Stimulated activated CD8-positive, alpha-beta memory T cell treated with anti-CD3 and anti-CD28 coated beads, Interleukin-7, amount 100 ng/mL, for 48 hours (primary cell): ENCODE results near the gene DERA.
"Not testable (repeated sequence)": the region's sequence is repeated elsewhere in the genome, so short reads cannot be mapped to it uniquely, and the experiment has no call there.

ENCODE experiments used
- DNase-seq, 2 donors: peaks; one replicate each; pipeline ENCODE4 v3.0.0-alpha.2; 2020; ENCODE audit warnings: low read depth in 1 of 2; ENCODE audit errors: extremely low read depth in 1 of 2

The DERA gene

GRCh38 chr12:15956413-15957185 lies 45.5 kb downstream of the DERA start:
- DNase-seq: no peak

GRCh38 chr12:15962760-15963159 lies 51.6 kb downstream of the DERA start:
- DNase-seq: no peak

- no peak for DNase-seq
Observed at GRCh38 chr12:15963271-15963670, 52.1 kb downstream of the DERA start.

GRCh38 chr12:15966426-15966825 lies 55.3 kb downstream of the DERA start:
- no peak for DNase-seq

- DNase-seq: not testable (repeated sequence)
Observed at GRCh38 chr12:15967053-15967452, 55.9 kb downstream of the DERA start.

GRCh38 chr12:15971211-15971610 lies 60.1 kb downstream of the DERA start:
- DNase-seq: no peak

GRCh38 chr12:15972894-15973293 lies 61.8 kb downstream of the DERA start:
- no peak for DNase-seq

- no peak for DNase-seq
Observed at GRCh38 chr12:15977999-15978951, 67.1 kb downstream of the DERA start.

GRCh38 chr12:15979096-15980092 lies 68.3 kb downstream of the DERA start:
- DNase-seq: no peak

GRCh38 chr12:15982071-15982470 lies 70.9 kb downstream of the DERA start:
- no peak for DNase-seq

GRCh38 chr12:15982471-15982870 lies 71.3 kb downstream of the DERA start:
- DNase-seq: no peak

- no peak for DNase-seq
Observed at GRCh38 chr12:15982921-15983320, 71.8 kb downstream of the DERA start.

GRCh38 chr12:15984097-15984800 lies 73.1 kb downstream of the DERA start:
- DNase-seq: no peak

GRCh38 chr12:15984963-15985362 lies 73.8 kb downstream of the DERA start:
- DNase-seq: no peak

- no peak for DNase-seq
Observed at GRCh38 chr12:15987696-15988095, 76.6 kb downstream of the DERA start.

- DNase-seq: no peak
Observed at GRCh38 chr12:15988983-15989755, 78.0 kb downstream of the DERA start.

GRCh38 chr12:15995801-15996200 lies 84.7 kb downstream of the DERA start:
- DNase-seq: no peak

GRCh38 chr12:15996254-15996653 lies 85.1 kb downstream of the DERA start:
- DNase-seq: no peak

GRCh38 chr12:15996948-15997347 lies 85.8 kb downstream of the DERA start:
- no peak for DNase-seq
